H9 (cell line): ENCODE measurements around the gene GABRR3. TPM values are rescaled to one million over a fixed set of nuclear protein-coding genes. Genes with fewer than 3 reads are reported as not detected.

Source experiments
- DNase-seq: peaks from one replicate; pipeline ENCODE4 v3.0.0-alpha.2; 2017
- H2AFZ ChIP-seq: one replicate; pipeline ENCODE4 v1.6.1; 2013; ENCODE audit warnings: mild to moderate bottlenecking, low read length, control low read depth, moderate library complexity
- H2AK5ac ChIP-seq: 2 replicates; pipeline ENCODE4 v1.6.1; 2013; ENCODE audit warnings: low read length, control low read depth, mixed read lengths; ENCODE audit not compliant: insufficient read length
- H2BK120ac ChIP-seq: one replicate; pipeline ENCODE4 v1.6.1; 2013; ENCODE audit warnings: low read depth, mild to moderate bottlenecking, low read length, control low read depth, inconsistent platforms; ENCODE audit not compliant: poor library complexity, severe bottlenecking
- H2BK12ac ChIP-seq: 2 replicates; pipeline ENCODE4 v1.6.1; 2013; ENCODE audit warnings: low read length, control low read depth, mixed read lengths, low read depth; ENCODE audit not compliant: insufficient read length
- H2BK15ac ChIP-seq: 2 replicates; pipeline ENCODE4 v1.6.1; 2013; ENCODE audit warnings: low read depth, low read length, control low read depth
- H2BK20ac ChIP-seq: one replicate; pipeline ENCODE4 v1.6.1; 2013; ENCODE audit warnings: low read depth, mild to moderate bottlenecking, low read length, control low read depth, inconsistent platforms; ENCODE audit not compliant: poor library complexity, severe bottlenecking
- H2BK5ac ChIP-seq: 2 replicates; pipeline ENCODE4 v1.6.1; 2013; ENCODE audit warnings: low read length, control low read depth, mixed read lengths; ENCODE audit not compliant: insufficient read length
- H3K14ac ChIP-seq: 2 replicates; pipeline ENCODE4 v1.6.1; 2013; ENCODE audit warnings: low read length, control low read depth; ENCODE audit not compliant: insufficient read depth
- H3K18ac ChIP-seq: 2 replicates; pipeline ENCODE4 v1.6.1; 2013; ENCODE audit warnings: low read depth, mild to moderate bottlenecking, mixed read lengths, low read length, control low read depth; ENCODE audit not compliant: insufficient read length
- H3K23ac ChIP-seq: 2 replicates; pipeline ENCODE4 v1.6.1; 2013; ENCODE audit warnings: low read length, control low read depth, mixed read lengths, low read depth; ENCODE audit not compliant: insufficient read length
- H3K23me2 ChIP-seq: 2 replicates; pipeline ENCODE4 v1.6.1; 2013; ENCODE audit warnings: low read depth, mild to moderate bottlenecking, mixed read lengths, low read length, control low read depth; ENCODE audit not compliant: insufficient read length, poor library complexity, severe bottlenecking
- H3K27ac ChIP-seq: 2 replicates; pipeline ENCODE4 v1.5.1; 2013; ENCODE audit warnings: low read length, control low read depth, mixed read lengths, low read depth; ENCODE audit not compliant: insufficient read length
- H3K27me3 ChIP-seq: 2 replicates; pipeline ENCODE4 v1.6.1; 2013; ENCODE audit warnings: low read length, control low read depth, inconsistent platforms; ENCODE audit not compliant: insufficient read depth
- H3K4ac ChIP-seq: 2 replicates; pipeline ENCODE4 v1.6.1; 2013; ENCODE audit warnings: low read depth, mild to moderate bottlenecking, control low read depth, inconsistent platforms, low read length, moderate library complexity
- H3K4me1 ChIP-seq: 2 replicates; pipeline ENCODE4 v1.6.1; 2013; ENCODE audit warnings: low read length, control low read depth, inconsistent platforms; ENCODE audit not compliant: insufficient read depth
- H3K4me2 ChIP-seq: 2 replicates; pipeline ENCODE4 v1.6.1; 2013; ENCODE audit warnings: low read length, control low read depth, mixed read lengths; ENCODE audit not compliant: insufficient read length, insufficient read depth
- H3K56ac ChIP-seq: 2 replicates; pipeline ENCODE4 v1.6.1; 2013; ENCODE audit warnings: low read depth, mild to moderate bottlenecking, mixed read lengths, low read length, control low read depth; ENCODE audit not compliant: insufficient read length
- H3K79me1 ChIP-seq: 2 replicates; pipeline ENCODE4 v1.6.1; 2013; ENCODE audit warnings: low read depth, mild to moderate bottlenecking, moderate library complexity, low read length, control low read depth, inconsistent platforms; ENCODE audit not compliant: insufficient read depth, poor library complexity, severe bottlenecking
- H3K79me2 ChIP-seq: 2 replicates; pipeline ENCODE4 v1.6.1; 2013; ENCODE audit warnings: low read length, control low read depth, inconsistent platforms; ENCODE audit not compliant: insufficient read depth
- H3K9ac ChIP-seq: 2 replicates; pipeline ENCODE4 v1.6.1; 2013; ENCODE audit warnings: low read length, control low read depth, mixed read lengths; ENCODE audit not compliant: insufficient read length; ENCODE audit errors: extremely low read depth
- H3K9me3 ChIP-seq: one replicate; pipeline ENCODE4 v1.6.1; 2013; ENCODE audit warnings: low read depth, low read length, inconsistent platforms; ENCODE audit not compliant: control insufficient read depth
- H3T11ph ChIP-seq: one replicate; pipeline ENCODE4 v1.6.1; 2013; ENCODE audit warnings: mild to moderate bottlenecking, low read length, control low read depth, inconsistent platforms
- H4K20me1 ChIP-seq: one replicate; pipeline ENCODE4 v1.6.1; 2013; ENCODE audit not compliant: control insufficient read depth, insufficient read length, insufficient read depth
- H4K5ac ChIP-seq: 2 replicates; pipeline ENCODE4 v1.6.1; 2013; ENCODE audit warnings: low read depth, mild to moderate bottlenecking, mixed read lengths, low read length, control low read depth; ENCODE audit not compliant: insufficient read length
- H4K8ac ChIP-seq: replicated peaks from 2 replicates; pipeline ENCODE4 v1.6.1; 2013; ENCODE audit warnings: low read length, control low read depth, mixed read lengths, low read depth; ENCODE audit not compliant: insufficient read length
- H4K91ac ChIP-seq: 2 replicates; pipeline ENCODE4 v1.6.1; 2013; ENCODE audit warnings: low read depth, mild to moderate bottlenecking, moderate library complexity, mixed read lengths, low read length, control low read depth; ENCODE audit not compliant: insufficient read length
- H3K27ac Mint-ChIP-seq, 3 experiments: 2 replicates in 2 of 3; 3 replicates in 1 of 3; pipeline ENCODE4 v1.8.0; 2020 to 2021; ENCODE audit warnings: mixed read lengths in 3 of 3, mild to moderate bottlenecking in 1 of 3, moderate library complexity in 1 of 3
- H3K27me3 Mint-ChIP-seq: 2 replicates; pipeline ENCODE4 v1.8.0; 2021; ENCODE audit warnings: low read depth, mild to moderate bottlenecking, moderate library complexity, mixed read lengths
- H3K36me3 Mint-ChIP-seq, 3 experiments: 2 replicates in 2 of 3; 3 replicates in 1 of 3; pipeline ENCODE4 v1.8.0; 2020 to 2021; ENCODE audit warnings: low read depth in 3 of 3, mixed read lengths in 3 of 3; ENCODE audit not compliant: insufficient read depth in 1 of 3
- H3K4me1 Mint-ChIP-seq, 2 experiments: 2 replicates each; pipeline ENCODE4 v1.8.0; 2020; ENCODE audit warnings: mixed read lengths in 2 of 2
- H3K4me3 Mint-ChIP-seq, 2 experiments: 2 replicates in 1 of 2; 3 replicates in 1 of 2; pipeline ENCODE4 v1.8.0; 2020 to 2021; ENCODE audit warnings: mild to moderate bottlenecking in 2 of 2, mixed read lengths in 2 of 2, moderate library complexity in 1 of 2
- H3K9me3 Mint-ChIP-seq, 2 experiments: 2 replicates in 1 of 2; 3 replicates in 1 of 2; pipeline ENCODE4 v1.8.0; 2020; ENCODE audit warnings: mild to moderate bottlenecking in 2 of 2, mixed read lengths in 2 of 2, moderate library complexity in 1 of 2
- WGBS: extraction: QIAGEN DNeasy Blood & Tissue Kit; methylation state at CpG from one replicate; pipeline ENCODE4 v1.1.7; 2013; ENCODE audit warnings: missing lambda C conversion rate, low lambda C conversion rate, mixed read lengths; ENCODE audit not compliant: insufficient read length; ENCODE audit errors: extremely low coverage; 5-methylcytosine and 5-hydroxymethylcytosine counted together
- total RNA-seq: library from RNA; stranded (reverse); gene quantifications from 2 replicates; pipeline ENCODE4 v1.2.1, GENCODE V29; 2021
- TF ChIP-seq, protein P1 (sequence below): fragments of 200-600 bp; sonication (generic); conservative IDR thresholded peaks from 3 replicates; pipeline ENCODE4 v1.8.0; 2021; ENCODE audit warnings: antibody characterized with exemption, mild to moderate bottlenecking

GABRR3 gene
- total RNA-seq, 1 experiment from 2014 or later, result not detected

DNA sequence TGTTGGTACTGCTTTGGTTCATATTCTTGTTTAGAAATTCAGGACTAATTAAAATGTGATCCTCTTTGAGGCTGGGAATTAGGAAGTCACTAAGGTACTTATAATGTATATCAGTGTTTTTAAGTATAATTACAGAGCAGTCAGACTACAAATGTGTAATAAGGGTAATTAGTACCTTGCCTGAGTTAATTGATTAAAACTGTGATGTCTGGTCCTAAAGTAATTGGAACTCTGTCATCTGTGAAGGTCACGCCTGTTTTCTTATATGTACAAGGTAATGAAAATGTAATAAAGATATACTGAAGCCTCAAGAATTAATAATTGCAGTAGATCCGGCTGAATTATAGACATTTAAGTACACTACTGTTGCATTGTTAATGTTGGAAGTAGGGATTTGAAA is 95.7 kb downstream of the GABRR3 start:
- H3K4me1 ChIP-seq, result no peaks in the 10 kb centered on the region
- no peak overlapping the region for H3K23ac ChIP-seq
- no peak overlapping the region for H2AK5ac ChIP-seq
- no CpG with 5 or more reads among the region's 2 CpGs for WGBS
- no peak overlapping the region for H2BK12ac ChIP-seq
- H3T11ph ChIP-seq, result no peak overlapping the region
- no peak overlapping the region for H2BK120ac ChIP-seq
- no peak overlapping the region for H3K4me2 ChIP-seq
- no peak overlapping the region for H4K5ac ChIP-seq
- H3K23me2 ChIP-seq, result no peaks in the 10 kb centered on the region
- H3K9me3 Mint-ChIP-seq, result no peaks in the 10 kb centered on the region
- no peak overlapping the region for H3K27ac ChIP-seq
- H3K9ac ChIP-seq, result no peak overlapping the region
- no peaks in the 10 kb centered on the region for H3K4me1 Mint-ChIP-seq
- no peaks in the 10 kb centered on the region for H3K27me3 Mint-ChIP-seq
- H3K36me3 Mint-ChIP-seq, result peaks cover 0 to 15% (median 7%) of the 10 kb centered on the region in 3 experiments; a peak in 4 of 7 replicates
- no peaks in the 10 kb centered on the region for H3K9me3 ChIP-seq
- H2BK15ac ChIP-seq, result no peak overlapping the region
- H3K18ac ChIP-seq, result no peak overlapping the region
- H3K56ac ChIP-seq, result no peak overlapping the region
- H3K27ac Mint-ChIP-seq, result no peak overlapping the region
- H2BK5ac ChIP-seq, result no peak overlapping the region
- no peak overlapping the region for H4K8ac ChIP-seq
- H3K14ac ChIP-seq, result no peak overlapping the region
- no peak for DNase-seq
- H3K79me1 ChIP-seq, result no peaks in the 10 kb centered on the region
- no peaks in the 10 kb centered on the region for H3K27me3 ChIP-seq
- no peak overlapping the region for H4K91ac ChIP-seq
- H3K4me3 Mint-ChIP-seq, result no peak overlapping the region
- TF ChIP-seq, protein P1, sequence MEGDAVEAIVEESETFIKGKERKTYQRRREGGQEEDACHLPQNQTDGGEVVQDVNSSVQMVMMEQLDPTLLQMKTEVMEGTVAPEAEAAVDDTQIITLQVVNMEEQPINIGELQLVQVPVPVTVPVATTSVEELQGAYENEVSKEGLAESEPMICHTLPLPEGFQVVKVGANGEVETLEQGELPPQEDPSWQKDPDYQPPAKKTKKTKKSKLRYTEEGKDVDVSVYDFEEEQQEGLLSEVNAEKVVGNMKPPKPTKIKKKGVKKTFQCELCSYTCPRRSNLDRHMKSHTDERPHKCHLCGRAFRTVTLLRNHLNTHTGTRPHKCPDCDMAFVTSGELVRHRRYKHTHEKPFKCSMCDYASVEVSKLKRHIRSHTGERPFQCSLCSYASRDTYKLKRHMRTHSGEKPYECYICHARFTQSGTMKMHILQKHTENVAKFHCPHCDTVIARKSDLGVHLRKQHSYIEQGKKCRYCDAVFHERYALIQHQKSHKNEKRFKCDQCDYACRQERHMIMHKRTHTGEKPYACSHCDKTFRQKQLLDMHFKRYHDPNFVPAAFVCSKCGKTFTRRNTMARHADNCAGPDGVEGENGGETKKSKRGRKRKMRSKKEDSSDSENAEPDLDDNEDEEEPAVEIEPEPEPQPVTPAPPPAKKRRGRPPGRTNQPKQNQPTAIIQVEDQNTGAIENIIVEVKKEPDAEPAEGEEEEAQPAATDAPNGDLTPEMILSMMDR, result no peak
- H2BK20ac ChIP-seq, result no peak overlapping the region
- H2AFZ ChIP-seq, result no peak overlapping the region
- no peaks in the 10 kb centered on the region for H3K79me2 ChIP-seq
- no peaks in the 10 kb centered on the region for H4K20me1 ChIP-seq
- H3K4ac ChIP-seq, result no peak overlapping the region
